Activated CD4-positive, alpha-beta T cell treated with anti-CD3 and anti-CD28 coated beads for 1 hour (primary cell): ENCODE data around the gene TEAD1.

Experiments used
- DNase-seq: peaks from one replicate; pipeline ENCODE4 v3.0.0-alpha.2; 2020

The TEAD1 gene

DNA sequence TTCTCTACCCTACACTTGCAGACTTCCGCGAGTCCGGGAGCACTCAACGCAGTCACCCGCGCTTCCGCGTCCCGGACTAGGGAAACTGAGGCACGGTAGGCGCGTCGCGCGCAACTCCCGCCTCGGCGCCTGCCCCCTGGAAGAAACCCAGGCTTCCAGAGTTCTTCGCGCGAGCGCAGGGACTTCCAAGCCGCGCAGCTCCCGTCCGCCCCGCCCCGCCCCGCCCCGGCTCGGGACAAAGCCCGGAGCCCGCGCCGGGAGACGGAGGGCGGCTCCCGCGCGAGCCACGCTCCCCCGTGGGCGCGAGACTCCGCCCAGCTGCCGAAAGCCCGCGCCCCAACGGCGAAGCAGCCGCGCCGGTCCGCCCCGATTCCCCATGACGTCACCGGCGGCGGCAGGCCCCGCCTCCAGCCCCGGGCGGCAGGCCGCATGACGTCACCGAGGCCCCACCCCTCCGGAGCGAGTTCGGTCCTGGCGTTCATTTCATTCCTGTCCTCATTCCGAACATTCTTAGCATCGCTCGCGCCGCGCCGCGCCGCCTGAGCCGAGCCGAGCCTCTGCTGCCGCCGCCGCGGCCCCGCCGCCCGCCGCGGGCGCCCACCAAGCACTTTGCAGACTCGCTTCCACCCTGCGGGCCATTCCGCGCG, at the start of gene TEAD1:
TSS of gene TEAD1 (plus strand) at position 498 of the 647 bp plus-strand sequence.
- DNase-seq, result peak; percentile 80

DNA sequence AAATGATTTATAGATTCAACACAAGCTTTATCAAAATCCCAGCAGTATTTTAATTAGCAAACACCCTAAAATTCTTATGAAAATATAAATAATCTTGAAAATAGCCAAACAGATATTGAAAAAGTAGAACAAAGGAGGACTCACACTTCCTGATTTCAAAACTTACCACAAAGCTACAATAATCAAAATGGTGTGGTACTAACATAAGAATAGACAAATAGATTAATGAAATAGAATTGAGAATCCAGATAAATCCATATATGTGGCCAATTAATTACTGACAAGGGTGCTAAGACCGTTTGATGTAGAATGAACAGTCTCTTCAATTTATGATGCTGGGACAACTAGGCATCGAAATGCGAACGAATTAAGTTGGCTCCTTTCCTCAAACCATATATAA, 49.6 kb upstream of the TEAD1 start:
- no peak for DNase-seq

DNA sequence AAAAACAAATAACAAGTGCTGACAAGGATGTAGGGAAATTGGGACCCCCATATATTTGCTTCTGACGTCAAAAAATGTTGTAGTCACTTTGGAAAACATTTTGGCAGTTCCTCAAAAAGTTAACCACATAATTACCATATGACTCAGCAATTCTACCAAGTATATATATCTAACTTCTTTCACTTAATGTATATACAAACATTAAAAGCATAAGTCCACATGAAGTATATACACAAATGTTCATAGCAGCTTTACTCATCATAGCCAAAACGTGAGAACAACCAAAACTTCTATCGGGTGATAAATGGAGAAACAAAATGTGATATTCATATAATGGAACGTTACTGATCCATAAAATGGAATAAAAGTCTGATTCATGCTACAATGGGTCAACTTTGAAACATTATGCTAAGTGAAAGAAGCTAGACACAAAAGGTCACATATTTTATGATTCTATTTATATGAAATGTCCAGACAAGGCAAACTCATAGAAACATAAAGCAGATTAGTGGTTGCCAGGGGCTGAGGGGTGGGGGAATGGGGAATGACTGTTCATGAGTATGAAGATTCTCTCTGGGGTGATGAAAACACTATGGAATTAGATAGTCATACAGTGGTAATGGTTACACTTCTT, 48.7 kb upstream of the TEAD1 start:
- no peak for DNase-seq

DNA sequence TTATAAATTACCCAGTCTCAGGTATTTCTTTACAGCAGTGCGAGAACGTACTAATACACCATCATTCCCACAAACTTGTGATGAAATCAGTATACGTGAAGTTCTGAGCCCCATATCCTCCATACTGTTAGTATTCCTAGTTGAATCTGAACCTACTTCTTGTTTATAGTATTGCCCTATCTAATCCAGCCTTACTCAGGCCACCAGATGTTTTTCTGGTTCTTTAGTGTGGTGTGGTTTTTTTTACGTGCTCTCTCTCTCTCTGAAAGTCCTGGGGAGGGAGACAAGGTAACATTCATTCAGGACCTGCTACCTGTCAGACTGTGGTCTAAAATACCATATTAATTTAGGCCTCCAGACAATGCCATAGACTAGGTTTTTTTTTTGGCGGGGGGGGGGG, 47.6 kb upstream of the TEAD1 start:
- DNase-seq, result no peak

DNA sequence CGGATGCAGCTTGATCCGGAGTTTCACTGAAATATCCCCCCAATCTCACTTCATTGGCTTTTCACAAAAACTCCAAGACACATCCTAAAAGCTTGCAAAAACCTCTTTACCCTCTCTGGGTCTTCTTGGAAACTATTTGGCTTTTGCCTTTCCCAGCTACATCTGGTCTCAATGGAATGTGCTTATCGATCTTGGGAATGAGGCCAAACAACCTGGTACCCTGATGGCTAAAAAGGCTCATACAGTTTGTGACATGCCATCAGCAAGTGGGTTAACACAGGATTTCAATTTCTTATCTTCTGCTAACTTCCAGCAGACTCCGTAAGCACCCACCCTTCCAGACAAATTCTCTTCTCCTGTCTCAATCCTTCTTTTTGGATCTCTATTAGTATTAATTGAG, 45.9 kb upstream of the TEAD1 start:
- DNase-seq, result no peak

DNA sequence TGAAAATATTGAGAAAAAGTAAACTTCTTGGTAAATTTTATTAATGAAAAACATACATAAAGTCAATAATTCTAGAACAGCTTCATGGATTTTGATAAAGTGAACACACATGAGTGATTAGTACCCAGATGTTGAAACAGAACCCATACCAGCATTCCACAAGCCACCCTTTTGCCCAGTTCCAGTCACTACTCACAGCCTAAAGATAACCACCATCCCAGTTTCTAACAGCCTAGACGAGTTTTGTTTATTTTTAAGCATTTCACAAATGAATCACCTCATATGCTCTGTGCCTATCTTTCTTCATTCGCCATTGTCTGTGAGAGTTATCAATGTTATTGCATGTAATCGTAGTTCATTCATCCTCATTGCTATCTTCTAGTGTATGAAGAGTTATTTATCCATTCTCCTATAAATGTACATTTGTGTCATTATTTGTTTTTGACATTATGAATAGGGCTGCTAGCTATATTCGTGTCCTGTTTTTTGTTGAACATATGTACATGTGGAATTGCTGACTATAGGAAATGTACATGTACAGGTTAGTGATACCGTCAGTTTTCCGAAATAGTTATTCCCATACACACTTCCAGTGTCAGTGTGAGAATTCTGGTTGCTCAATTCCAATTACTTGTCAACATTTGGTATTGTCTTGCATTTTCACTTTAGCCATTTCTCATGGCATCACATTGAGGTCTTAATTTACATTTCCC, 44.5 kb upstream of the TEAD1 start:
- DNase-seq, result no peak

DNA sequence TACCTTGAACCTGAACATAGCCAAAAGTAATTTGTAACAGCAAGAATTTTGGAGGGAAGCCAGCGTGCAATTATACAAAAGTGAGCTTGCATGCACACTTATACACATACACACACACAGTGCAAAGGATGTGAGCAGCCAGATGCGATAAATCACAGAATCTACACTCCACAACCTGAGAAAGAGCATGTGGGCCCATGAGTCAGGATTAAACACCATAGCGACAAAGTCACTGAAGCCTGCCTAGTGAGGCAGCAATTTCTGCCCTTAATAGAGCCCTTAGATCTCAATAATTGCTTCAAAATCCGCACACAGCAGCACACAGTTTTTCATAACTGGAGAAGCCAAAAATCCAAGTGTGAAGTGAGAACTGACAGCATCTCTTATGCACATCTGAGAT, 42.6 kb upstream of the TEAD1 start:
- DNase-seq, result no peak

DNA sequence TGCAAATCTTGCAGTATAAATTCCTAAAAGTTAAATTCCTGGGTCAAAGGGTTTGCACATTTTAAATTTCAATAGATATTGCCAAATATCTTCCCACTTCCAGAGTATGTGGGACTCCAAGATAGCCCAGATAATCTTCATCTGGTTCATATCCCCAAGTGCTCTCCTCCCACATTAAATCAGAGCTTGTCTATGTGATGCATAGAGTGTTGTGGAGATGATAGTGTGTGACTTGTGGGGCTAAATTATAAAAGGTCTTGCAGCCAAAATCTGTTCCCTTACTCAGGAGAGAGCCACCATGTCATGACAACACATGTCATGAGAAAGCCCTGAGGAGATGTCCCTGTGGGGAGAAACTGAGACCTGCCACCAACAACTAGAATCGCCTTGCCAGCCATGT, 39.9 kb upstream of the TEAD1 start:
- DNase-seq, result no peak

DNA sequence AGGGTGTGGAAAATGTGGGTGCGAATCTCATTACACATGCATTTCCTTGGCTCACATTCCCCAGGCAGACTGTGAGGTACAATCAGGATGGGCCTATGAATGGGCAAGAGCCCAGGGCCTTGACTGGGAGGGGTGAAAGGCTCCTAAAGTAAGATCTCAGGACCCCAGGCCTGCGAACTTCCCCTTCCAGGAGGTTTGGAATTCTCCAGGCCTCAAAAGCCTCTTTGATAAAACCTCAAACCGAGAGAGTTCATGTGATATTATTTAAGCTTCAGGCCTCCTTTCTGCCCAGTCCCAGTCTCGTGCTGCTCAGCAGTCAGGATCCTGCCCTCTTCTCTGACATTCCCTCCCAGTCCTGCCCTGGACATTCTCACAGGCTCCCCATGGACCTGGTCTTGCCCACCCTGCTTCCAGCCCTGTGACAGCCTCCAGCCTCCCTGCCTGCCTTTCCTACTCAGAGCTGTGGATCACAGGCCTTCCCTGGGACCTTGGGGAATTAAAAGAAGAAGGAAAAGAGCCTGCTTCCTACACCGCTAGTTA, 37.3 kb upstream of the TEAD1 start:
- no peak for DNase-seq

DNA sequence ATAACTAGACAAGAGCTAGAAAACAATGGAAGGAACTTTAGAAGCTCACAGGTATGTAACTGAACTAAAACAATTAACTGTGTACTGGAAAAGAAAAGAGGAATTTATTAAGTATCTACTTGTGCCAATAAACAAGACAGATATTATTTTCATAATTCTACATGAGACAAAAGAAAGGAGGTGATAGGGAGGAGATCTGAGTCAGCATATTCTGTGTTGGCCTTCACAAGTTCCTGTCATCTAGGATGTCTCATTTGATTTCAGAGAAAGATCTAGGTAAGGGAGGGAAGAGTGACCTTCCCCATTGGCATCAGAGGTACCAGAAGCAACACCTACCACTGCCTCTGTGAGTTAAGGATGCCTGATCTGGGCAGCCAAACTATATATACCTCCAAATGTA, 34.8 kb upstream of the TEAD1 start:
- DNase-seq, result no peak

DNA sequence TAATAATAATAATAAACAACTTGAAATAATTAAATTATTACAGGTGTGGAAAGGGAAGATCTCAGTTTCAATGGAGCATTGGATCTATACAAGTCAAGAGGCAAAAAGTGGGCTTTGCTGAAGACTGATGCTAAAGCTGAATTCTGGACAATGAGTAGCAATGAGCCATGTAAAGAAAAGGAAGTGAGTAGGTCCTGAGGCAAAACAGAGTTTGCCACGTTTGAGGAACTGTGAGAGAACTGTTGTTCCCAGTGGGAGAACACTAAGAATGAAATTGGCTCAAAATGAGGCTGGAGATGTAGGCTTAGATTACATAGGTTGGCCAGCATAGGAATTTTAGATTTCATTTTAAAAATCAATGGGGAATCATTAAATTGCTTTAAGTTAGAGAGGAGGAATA, 33.9 kb upstream of the TEAD1 start:
- no peak for DNase-seq

DNA sequence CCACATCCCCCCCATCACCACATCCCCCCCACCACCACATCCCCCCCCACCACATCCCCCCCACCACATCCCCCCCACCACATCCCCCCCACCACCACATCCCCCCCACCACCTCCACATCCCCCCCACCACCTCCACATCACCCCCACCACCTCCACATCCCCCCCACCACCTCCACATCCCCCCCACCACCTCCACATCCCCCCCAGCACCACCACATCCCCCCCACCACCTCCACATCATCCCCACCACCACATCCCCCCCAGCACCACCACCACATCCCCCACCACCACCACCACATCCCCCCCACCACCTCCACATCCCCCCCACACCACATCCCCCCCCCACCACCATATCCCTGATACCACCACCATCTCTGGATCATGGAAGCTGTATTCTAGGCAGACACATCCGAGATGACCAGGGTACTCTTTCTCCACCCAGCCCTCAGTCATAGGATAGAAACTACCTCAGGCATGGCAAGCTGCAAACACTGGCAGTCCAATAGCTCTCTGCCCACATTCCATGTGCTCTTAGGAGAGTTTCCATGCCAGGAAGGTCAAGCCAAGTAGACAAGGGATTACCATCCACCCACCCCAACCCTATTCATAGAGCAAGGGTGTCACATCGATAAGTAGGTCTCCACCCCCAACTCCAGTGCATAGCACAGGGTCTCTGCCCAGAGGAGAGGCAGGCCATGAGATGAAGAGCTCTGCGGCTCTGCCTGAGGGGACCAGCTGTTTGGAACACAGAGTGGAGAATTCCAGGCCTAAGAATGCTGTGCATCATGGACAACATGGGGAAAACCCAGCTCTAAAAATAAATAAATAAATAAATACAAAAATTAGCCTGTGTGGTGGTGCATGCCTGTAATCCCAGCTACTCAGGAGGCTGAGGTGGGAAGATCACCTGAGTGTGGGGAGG, 33.0 kb upstream of the TEAD1 start:
- no peak for DNase-seq

DNA sequence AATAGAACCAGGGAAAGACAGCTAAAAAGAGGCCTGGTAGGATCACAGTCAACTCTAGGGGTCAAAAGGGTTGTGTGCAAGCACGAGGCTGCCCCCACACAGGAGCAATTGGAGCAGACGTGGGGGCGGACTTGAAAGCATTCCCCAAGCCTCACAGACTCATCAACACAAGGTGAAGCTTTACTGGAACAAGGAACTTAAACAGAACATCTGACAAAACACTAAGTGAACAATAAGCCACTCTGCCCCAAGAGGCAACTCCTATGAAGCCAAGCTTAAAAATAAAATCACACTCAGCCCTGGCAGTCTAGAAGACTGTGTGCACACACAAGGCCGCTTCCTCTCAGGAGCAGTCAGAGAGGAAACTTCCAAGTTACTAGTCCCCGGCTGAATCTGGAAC, 32.2 kb upstream of the TEAD1 start:
- DNase-seq, result no peak

DNA sequence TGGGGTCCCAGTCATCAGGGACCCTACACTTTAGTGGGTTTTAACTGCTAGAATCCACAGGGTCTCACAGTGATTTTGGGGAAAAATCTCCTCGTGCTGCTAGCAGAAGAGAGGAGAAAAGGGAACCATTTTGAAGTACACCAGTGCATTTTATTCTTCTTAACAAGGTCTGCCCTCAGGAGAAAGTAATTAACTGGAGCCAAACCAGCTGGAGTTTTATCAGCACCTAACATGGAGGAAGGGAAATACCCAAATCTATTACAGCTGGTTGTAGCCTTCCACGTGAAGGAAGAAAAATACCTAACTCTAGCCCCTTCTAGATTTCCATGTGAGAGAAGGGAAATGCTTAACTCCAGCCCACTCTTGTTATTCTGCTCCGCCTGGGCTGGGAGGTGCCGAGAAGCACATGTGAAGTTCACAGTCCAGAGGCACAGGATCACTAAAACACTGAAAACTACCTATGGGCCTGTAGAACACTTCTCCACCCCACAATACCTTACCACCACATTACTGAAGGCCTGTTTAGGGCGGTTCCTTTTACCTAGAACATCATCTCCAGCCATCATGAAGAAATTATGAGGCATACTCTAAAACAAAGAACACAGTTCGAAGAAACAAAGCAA, 31.3 kb upstream of the TEAD1 start:
- DNase-seq, result no peak

DNA sequence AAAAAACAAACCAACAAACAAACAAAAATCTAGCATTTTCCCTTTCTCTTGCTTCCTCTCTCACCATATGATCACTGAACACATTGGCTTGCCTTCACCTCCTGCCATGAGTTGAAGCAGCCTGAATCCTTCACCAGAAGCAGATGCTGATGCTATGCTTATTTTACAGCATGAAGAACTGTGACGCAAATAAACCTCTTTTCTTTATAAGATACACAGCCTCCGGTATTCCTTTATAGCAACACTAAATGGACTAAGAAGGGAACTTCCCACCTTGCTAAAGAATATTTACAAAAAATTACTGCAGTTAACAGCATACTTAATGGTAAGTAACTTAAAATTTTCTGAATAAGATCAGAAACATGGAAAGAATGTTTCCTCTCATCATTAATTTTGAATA, 27.7 kb upstream of the TEAD1 start:
- no peak for DNase-seq

DNA sequence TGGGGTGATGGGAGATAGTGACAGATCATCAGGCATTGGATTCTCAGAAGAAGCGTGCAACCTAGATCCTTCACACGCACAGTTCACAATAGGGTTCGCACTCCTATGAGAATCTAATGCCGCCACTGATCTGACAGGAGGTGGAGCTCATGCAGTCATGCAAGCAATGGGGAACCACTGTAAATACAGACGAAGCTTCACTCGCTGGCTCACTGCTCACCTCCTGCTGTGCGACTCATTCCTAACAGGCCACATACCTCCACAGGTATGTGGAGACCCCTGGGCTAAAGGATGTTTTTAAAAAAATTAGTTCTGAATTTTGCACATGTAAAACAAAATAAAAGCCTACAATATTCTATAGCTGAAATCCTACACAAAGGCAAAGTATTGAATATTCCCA, 20.5 kb upstream of the TEAD1 start:
- no peak for DNase-seq

DNA sequence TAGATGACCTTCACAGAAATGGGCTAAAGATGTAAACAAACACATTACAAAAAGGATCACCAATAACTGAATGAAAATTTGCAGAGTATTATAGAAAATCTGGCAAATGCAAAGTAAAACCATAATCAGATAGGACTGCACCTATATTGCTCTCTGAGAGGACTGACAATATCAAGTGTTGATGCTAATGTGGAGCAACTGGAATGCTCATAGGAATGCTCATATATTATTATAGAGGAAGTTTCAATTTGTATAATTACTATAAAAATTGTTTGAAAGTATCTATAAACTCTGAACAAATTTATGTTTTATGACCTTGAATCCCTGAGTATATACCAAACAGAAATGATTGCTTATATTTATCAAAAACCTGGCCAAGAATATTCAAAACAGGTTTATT, 18.4 kb upstream of the TEAD1 start:
- no peak for DNase-seq

DNA sequence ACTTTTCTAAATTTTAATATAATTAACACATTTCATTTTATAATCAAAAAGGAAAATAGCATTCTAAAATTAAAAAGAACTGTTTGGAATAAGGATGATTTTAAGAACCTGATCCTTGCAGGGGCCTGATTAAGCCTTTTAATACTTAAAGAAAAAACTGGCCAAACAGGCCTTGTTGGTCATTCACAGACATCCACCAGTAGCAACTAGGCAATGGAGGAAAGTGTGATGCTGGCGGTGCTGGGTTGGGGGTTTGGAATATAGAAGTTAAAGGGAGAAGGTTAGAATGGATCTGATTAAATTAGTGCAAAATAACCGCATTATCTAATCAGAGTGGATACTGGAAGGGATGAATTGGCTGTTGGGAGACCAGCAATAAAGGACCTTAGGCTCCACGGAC, 16.9 kb upstream of the TEAD1 start:
- no peak for DNase-seq

DNA sequence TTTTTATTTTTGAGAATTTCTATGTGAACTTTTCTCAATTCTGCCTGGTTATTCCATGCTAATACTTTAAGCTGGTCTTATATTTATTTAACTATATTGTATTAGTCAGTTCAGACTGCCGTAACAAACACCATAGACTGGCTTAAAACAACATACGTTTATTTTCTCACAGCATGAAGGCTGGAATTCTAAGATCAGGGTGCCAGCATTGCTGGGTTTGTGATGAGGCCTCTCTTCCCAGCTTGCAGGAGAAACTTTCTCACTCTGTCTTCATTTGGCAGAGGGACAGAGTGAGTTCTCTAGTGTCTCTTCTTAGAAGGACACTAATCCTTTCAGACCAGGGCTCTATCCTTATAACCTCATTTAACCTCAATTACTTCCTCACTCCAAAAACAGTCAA, 16.2 kb upstream of the TEAD1 start:
- no peak for DNase-seq

DNA sequence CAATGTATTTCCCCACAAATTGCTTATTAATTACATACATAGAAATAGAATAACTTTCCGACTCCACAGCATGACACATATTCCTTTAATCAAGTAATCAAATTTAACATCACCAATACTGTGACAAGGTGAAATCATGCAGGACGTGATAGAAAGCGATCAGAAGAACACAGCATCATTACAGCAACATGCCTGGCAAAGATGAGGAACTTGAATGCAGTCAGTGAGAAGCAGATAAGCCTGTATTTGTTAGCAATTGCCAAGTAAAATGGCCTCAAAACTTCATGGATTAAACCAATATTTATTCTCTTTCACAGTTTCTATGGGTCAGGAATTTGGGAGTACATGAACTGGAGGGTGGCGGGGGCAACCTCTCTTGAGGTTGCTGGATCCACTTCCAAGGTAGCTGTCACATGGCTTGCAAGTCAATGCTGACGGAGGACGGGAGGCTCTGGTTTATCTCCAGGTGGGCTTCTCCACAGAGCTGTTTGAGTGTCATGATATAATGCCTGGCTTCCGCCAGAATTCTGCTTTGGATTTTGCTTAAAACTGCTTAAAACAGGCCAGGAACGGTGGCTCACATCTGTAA, 12.0 kb upstream of the TEAD1 start:
- DNase-seq, result no peak

DNA sequence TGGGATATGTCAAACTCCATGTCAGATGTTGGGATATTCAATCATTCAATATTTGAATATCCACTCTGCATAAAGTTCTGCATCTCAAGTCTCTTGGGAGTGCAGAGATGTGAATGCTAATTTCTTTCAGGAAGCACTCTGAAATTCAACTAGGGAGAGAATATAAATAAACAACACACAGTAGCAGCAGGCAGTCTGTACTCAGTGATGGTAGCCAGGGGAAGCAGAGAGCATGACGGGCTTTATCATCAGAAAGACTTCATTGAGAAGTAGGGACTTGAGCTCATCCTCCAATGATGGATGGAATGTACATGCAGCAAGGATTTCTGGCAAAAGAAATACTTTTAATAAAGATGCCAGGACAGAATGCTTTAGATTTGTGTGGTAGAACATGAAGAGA, 9.8 kb upstream of the TEAD1 start:
- no peak for DNase-seq

DNA sequence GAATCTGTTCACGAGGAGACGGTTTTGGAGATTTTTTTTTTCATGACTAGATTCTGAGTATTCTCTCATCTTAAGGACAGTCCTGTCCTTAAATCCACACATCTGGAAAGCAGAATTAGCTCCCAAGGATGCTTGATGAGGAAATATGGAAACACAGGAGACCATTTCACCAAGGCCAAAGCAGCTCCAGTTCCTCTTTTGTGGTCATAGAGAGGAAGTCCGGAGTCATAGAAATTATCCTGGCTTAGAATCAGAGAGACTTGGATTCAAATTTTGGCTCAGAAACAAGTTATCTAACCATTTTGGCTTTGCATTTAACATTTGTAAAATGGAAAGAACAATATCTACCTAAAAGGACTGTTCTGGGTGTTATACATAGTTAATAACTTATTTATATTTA, 7.3 kb upstream of the TEAD1 start:
- DNase-seq, result no peak
